ENCODE results near the gene TTBK2. TPM values are rescaled to one million over a fixed set of nuclear protein-coding genes. Genes with fewer than 3 reads are reported as not detected.

TTBK2 gene
- polyA plus RNA-seq, 3 donors, result 3.7 to 9.0 (median 5.7) TPM

DNA sequence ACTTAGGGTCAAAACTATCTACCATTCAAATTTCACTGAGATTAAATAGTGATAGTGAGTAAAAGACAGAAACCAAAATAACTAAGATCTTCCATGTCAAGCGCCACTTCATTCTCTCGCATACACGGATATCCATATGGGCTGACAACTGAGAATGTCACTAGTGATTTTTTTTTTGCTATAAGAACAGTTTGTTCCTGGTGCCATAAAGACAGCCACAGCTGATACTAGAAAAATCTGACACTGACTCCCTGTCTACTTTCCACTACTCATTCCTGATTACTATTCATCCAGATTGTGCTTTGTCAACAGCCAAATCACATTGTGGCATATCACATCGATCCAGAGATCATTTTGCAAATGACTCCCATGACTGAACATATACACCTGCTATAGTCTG is 137.9 kb downstream of the TTBK2 start:
- 100% methylated on average over 3 of the region's 4 CpGs for WGBS (ENCODE audit: insufficient coverage)
- H2AFZ ChIP-seq (ENCODE audit: insufficient read depth, low read depth, low read length, poor library complexity, severe bottlenecking), result no peak overlapping the region
- no peaks in the 10 kb centered on the region for H3K79me2 ChIP-seq (ENCODE audit: insufficient read depth, low read length)
- Mint-ChIP-seq H3K27me3 (ENCODE audit: low read depth in 3 of 3) (no peaks in the 10 kb centered on the region), H3K27ac (no peak overlapping the region), H3K4me1 (no peaks in the 10 kb centered on the region), H3K4me3 (no peak overlapping the region), H3K36me3 (peaks cover 29 to 32% of the 10 kb centered on the region in 2 donors), H3K9me3 (no peaks in the 10 kb centered on the region)
- no peaks in the 10 kb centered on the region for H3K27me3 ChIP-seq (ENCODE audit: control insufficient read depth in 2 of 2, insufficient read depth in 2 of 2, low read length in 2 of 2)
- H3K36me3 ChIP-seq (replicated peaks in 1 of 2; ENCODE audit: control insufficient read depth in 1 of 2, insufficient read depth in 2 of 2, low read length in 2 of 2), result peaks cover 11 to 37% of the 10 kb centered on the region in 2 donors
- no peaks in the 10 kb centered on the region for H3K4me1 ChIP-seq (ENCODE audit: control insufficient read depth in 1 of 2, insufficient read depth in 2 of 2, low read length in 2 of 2)
- TF ChIP-seq, protein P1, sequence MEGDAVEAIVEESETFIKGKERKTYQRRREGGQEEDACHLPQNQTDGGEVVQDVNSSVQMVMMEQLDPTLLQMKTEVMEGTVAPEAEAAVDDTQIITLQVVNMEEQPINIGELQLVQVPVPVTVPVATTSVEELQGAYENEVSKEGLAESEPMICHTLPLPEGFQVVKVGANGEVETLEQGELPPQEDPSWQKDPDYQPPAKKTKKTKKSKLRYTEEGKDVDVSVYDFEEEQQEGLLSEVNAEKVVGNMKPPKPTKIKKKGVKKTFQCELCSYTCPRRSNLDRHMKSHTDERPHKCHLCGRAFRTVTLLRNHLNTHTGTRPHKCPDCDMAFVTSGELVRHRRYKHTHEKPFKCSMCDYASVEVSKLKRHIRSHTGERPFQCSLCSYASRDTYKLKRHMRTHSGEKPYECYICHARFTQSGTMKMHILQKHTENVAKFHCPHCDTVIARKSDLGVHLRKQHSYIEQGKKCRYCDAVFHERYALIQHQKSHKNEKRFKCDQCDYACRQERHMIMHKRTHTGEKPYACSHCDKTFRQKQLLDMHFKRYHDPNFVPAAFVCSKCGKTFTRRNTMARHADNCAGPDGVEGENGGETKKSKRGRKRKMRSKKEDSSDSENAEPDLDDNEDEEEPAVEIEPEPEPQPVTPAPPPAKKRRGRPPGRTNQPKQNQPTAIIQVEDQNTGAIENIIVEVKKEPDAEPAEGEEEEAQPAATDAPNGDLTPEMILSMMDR (IDR thresholded peaks at IDR 0.05), result no peak
- intact Hi-C loops (cut with micrococcal nuclease), result no loop called here
- H3K4me3 ChIP-seq (replicated peaks in 1 of 3; ENCODE audit: low read depth in 2 of 3, low read length in 3 of 3), result no peak overlapping the region
- no peak overlapping the region for H3K9ac ChIP-seq (ENCODE audit: insufficient read depth, low read length, poor library complexity, severe bottlenecking)
- H4K20me1 ChIP-seq (ENCODE audit: insufficient read depth, low read length), result no peaks in the 10 kb centered on the region
- no peak overlapping the region for H3K27ac ChIP-seq (ENCODE audit: low read depth in 1 of 2, low read length in 2 of 2)
- no peak for DNase-seq
- no peak overlapping the region for H3K4me2 ChIP-seq (replicated peaks; ENCODE audit: extremely low read depth, low read length, poor library complexity, severe bottlenecking)
- no peaks in the 10 kb centered on the region for H3K9me3 ChIP-seq (replicated peaks in 1 of 2; ENCODE audit: control insufficient read depth in 1 of 2, insufficient read depth in 1 of 2, low read length in 2 of 2)

DNA sequence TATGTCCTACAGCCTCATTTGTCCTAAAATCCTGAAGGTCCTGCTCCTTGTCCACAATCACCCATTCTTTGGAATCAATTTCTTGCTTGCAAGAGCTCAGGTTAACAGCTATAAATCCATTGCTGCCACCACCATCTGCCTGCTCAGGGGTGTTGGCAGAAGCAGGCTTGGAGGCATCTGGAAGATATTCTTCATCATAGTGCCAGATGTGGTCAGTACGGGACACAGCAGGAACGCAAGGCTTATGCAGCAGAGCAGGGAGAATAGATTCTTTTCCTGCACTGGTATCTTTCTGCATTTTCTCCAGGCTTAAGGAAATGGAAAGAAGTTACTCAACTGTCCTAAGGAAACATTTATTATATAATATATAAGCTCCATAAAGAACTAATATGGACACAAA is 145.2 kb downstream of the TTBK2 start:
- peaks cover 5% of the 10 kb centered on the region for H4K20me1 ChIP-seq (ENCODE audit: insufficient read depth, low read length)
- H3K4me2 ChIP-seq (replicated peaks; ENCODE audit: extremely low read depth, low read length, poor library complexity, severe bottlenecking), result no peak overlapping the region
- Mint-ChIP-seq H3K27ac (no peak overlapping the region), H3K27me3 (ENCODE audit: low read depth in 3 of 3) (no peaks in the 10 kb centered on the region), H3K4me3 (no peak overlapping the region), H3K9me3 (no peaks in the 10 kb centered on the region), H3K4me1 (no peaks in the 10 kb centered on the region), H3K36me3 (peaks cover 47 to 65% of the 10 kb centered on the region in 2 donors)
- no peak overlapping the region for H3K27ac ChIP-seq (ENCODE audit: low read depth in 1 of 2, low read length in 2 of 2)
- TF ChIP-seq, protein P1 (IDR thresholded peaks at IDR 0.05), result no peak
- H3K27me3 ChIP-seq (ENCODE audit: control insufficient read depth in 2 of 2, insufficient read depth in 2 of 2, low read length in 2 of 2), result no peaks in the 10 kb centered on the region
- 100% methylated on average over 2 of the region's 2 CpGs for WGBS (ENCODE audit: insufficient coverage)
- no peak overlapping the region for H2AFZ ChIP-seq (ENCODE audit: insufficient read depth, low read depth, low read length, poor library complexity, severe bottlenecking)
- H3K9me3 ChIP-seq (replicated peaks in 1 of 2; ENCODE audit: control insufficient read depth in 1 of 2, insufficient read depth in 1 of 2, low read length in 2 of 2), result no peaks in the 10 kb centered on the region
- no peaks in the 10 kb centered on the region for H3K79me2 ChIP-seq (ENCODE audit: insufficient read depth, low read length)
- no peak overlapping the region for H3K4me3 ChIP-seq (replicated peaks in 1 of 3; ENCODE audit: low read depth in 2 of 3, low read length in 3 of 3)
- DNase-seq, result no peak
- no peaks in the 10 kb centered on the region for H3K4me1 ChIP-seq (ENCODE audit: control insufficient read depth in 1 of 2, insufficient read depth in 2 of 2, low read length in 2 of 2)
- H3K9ac ChIP-seq (ENCODE audit: insufficient read depth, low read length, poor library complexity, severe bottlenecking), result no peak overlapping the region
- H3K36me3 ChIP-seq (replicated peaks in 1 of 2; ENCODE audit: control insufficient read depth in 1 of 2, insufficient read depth in 2 of 2, low read length in 2 of 2), result peaks cover 44 to 61% of the 10 kb centered on the region in 2 donors
- intact Hi-C loops (cut with micrococcal nuclease), result no loop called here
